ENCODE results near the gene AGAP1.

DNA sequence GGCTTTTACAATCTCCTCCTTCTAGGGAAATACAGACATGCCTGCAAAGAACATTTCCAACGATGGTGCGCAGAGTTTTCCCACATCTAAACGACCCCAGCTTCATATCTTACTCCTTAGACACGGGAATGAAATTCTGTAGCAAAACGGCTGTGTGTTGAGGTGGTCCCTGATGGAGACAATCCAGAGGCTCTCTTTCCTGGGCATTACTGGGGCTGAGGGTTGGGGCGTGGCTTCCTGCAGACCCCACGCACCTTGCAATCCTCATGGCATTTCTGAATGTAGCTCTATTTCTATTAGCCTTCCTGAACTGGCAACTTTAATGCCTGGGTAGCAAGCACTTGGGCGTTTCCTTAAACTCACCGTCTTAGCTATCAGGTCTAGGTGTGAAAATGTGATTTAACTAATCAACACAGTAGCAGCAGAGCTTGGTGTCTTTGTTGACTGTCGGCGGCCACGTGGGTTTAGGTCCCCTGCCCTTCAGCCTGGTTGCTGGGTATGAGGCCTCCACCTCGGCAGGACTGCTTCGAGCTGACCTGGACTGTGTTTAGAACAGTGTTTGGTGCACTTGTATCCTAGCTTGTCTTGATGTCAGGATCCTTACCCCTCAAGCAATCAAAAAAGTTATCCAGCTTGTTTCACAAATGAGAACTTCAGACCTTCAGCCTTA, 431.5 kb downstream of the AGAP1 start:
- TF ChIP-seq, protein P1, sequence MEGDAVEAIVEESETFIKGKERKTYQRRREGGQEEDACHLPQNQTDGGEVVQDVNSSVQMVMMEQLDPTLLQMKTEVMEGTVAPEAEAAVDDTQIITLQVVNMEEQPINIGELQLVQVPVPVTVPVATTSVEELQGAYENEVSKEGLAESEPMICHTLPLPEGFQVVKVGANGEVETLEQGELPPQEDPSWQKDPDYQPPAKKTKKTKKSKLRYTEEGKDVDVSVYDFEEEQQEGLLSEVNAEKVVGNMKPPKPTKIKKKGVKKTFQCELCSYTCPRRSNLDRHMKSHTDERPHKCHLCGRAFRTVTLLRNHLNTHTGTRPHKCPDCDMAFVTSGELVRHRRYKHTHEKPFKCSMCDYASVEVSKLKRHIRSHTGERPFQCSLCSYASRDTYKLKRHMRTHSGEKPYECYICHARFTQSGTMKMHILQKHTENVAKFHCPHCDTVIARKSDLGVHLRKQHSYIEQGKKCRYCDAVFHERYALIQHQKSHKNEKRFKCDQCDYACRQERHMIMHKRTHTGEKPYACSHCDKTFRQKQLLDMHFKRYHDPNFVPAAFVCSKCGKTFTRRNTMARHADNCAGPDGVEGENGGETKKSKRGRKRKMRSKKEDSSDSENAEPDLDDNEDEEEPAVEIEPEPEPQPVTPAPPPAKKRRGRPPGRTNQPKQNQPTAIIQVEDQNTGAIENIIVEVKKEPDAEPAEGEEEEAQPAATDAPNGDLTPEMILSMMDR (IDR thresholded peaks at IDR 0.05) = no peak
- no peak for TF ChIP-seq POLR2A (IDR thresholded peaks at IDR 0.05)

Measured in heart left ventricle (tissue), 13 donors.